ENCODE results near the gene DSN1. TPM values are rescaled to one million over a fixed set of nuclear protein-coding genes. Genes with fewer than 3 reads are reported as not detected.

Gene DSN1
- total and polyA plus RNA-seq, 9 of the 15 experiments (the other 6 are each of a cell fraction or from before 2014, with no cell fraction given): 23.3 to 45.3 (median 31.1) TPM

DNA sequence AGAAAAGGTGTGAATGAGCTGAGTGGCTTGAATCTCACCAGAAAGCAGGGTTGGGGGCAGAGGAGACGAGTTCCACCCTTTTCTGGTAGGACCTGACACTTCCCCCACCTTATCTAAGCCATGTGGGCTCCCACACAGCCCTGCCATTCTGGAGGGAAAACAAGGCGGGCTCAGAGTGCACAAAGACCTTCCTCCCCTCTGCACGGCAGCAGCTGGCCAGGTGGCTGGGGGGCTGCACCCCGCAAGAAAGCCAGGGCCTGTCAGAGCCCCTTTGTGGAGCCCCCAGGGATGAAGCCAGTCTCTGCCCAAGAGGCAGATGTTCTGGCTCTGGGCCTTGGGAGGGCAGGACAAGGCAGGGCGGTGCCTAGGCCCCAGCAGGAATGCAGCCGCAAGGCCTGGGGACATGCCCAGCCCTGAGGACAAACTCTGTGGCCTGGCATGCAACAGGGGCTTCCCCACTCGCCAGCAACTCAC, 48.4 kb upstream of the DSN1 start (continued):
- TF ChIP-seq, protein P1, sequence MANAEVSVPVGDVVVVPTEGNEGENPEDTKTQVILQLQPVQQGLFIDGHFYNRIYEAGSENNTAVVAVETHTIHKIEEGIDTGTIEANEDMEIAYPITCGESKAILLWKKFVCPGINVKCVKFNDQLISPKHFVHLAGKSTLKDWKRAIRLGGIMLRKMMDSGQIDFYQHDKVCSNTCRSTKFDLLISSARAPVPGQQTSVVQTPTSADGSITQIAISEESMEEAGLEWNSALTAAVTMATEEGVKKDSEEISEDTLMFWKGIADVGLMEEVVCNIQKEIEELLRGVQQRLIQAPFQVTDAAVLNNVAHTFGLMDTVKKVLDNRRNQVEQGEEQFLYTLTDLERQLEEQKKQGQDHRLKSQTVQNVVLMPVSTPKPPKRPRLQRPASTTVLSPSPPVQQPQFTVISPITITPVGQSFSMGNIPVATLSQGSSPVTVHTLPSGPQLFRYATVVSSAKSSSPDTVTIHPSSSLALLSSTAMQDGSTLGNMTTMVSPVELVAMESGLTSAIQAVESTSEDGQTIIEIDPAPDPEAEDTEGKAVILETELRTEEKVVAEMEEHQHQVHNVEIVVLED (CRISPR knock-in tag; IDR thresholded peaks at IDR 0.05): no peak
- no peak for TF ChIP-seq RBM14 (IDR thresholded peaks at IDR 0.05; ENCODE audit: borderline replicate concordance, insufficient read depth, low read depth, low read length)
- TF ChIP-seq ZNF609 (CRISPR knock-in tag; IDR thresholded peaks at IDR 0.05; ENCODE audit: borderline replicate concordance): no peak
- TF ChIP-seq HNRNPLL (IDR thresholded peaks at IDR 0.05; ENCODE audit: low read depth, low read length, poor library complexity, severe bottlenecking): no peak
- TF ChIP-seq ZNF551 (CRISPR knock-in tag; IDR thresholded peaks at IDR 0.05): no peak
- no peak for TF ChIP-seq ZNF75A (CRISPR knock-in tag; IDR thresholded peaks at IDR 0.05)
- 0 out of 2 replicates have a peak, but pooled peaks have one; percentile 9 for TF ChIP-seq SPI1 (IDR thresholded peaks at IDR 0.05; ENCODE audit: borderline replicate concordance, low read depth, low read length)
- TF ChIP-seq ERF (CRISPR knock-in tag; IDR thresholded peaks at IDR 0.05): no peak
- TF ChIP-seq GATAD2A (IDR thresholded peaks at IDR 0.05): no peak
- TF ChIP-seq RAD51 (IDR thresholded peaks at IDR 0.05; ENCODE audit: borderline replicate concordance, low read depth): no peak
- no peak for TF ChIP-seq HMG20A (CRISPR knock-in tag; conservative IDR thresholded peaks at IDR 0.05)
- no peak for TF ChIP-seq RUNX1 (IDR thresholded peaks at IDR 0.05; ENCODE audit: low read depth)
- peak; percentile 64 to 87 for TF ChIP-seq E2F6 (IDR thresholded peaks at IDR 0.05; ENCODE audit: borderline replicate concordance in 1 of 2, extremely low read depth in 1 of 2, insufficient read depth in 1 of 2, insufficient read length in 1 of 2, low read depth in 1 of 2, low read length in 1 of 2, poor library complexity in 1 of 2, severe bottlenecking in 1 of 2)
- no peak for TF ChIP-seq HDAC6 (IDR thresholded peaks at IDR 0.05; ENCODE audit: low read depth, low read length)
- no peak for TF ChIP-seq RBBP5 (IDR thresholded peaks at IDR 0.05; ENCODE audit: borderline replicate concordance, insufficient read depth, low read length, poor library complexity, severe bottlenecking)
- no peak for TF ChIP-seq NFATC3 (IDR thresholded peaks at IDR 0.05)
- TF ChIP-seq ZNF12 (CRISPR knock-in tag; IDR thresholded peaks at IDR 0.05): no peak
- no peak for TF ChIP-seq KLF6 (CRISPR knock-in tag; IDR thresholded peaks at IDR 0.05; ENCODE audit: borderline replicate concordance)
- TF ChIP-seq RB1 (IDR thresholded peaks at IDR 0.05; ENCODE audit: low read depth): no peak
- TF ChIP-seq TOE1 (IDR thresholded peaks at IDR 0.05; ENCODE audit: borderline replicate concordance): no peak
- no peak for TF ChIP-seq TOE1 (CRISPR knock-in tag; IDR thresholded peaks at IDR 0.05; ENCODE audit: borderline replicate concordance, low read depth)
- no peak for TF ChIP-seq DDX20 (tag; IDR thresholded peaks at IDR 0.05; ENCODE audit: low read depth)

Data from K562 (cell line).